Activated CD4-positive, CD25-positive, alpha-beta regulatory T cell treated with anti-CD3 and anti-CD28 coated beads, Interleukin-2, amount 50 U/mL, for 72 hours (primary cell): Measurements from ENCODE around the gene C17orf50.

Experiments used
- DNase-seq: peaks from one replicate; pipeline ENCODE4 v3.0.0; 2021

Gene C17orf50

GRCh38 chr17:35791681-35792350, 31.1 kb downstream of the C17orf50 start:
- DNase-seq: no peak

GRCh38 chr17:35793257-35793656, 32.6 kb downstream of the C17orf50 start:
- peak; percentile 16 for DNase-seq

GRCh38 chr17:35795007-35795870, 34.6 kb downstream of the C17orf50 start, which contains the start of gene MMP28:
Gene MMP28 (minus strand): TSS chr17:35795641. CDS start chr17:35795377, 264 bp downstream.
- peak; percentile 52 for DNase-seq

GRCh38 chr17:35795871-35796265, 35.2 kb downstream of the C17orf50 start:
- DNase-seq: no peak

GRCh38 chr17:35796942-35797341, 36.3 kb downstream of the C17orf50 start:
- no peak for DNase-seq

GRCh38 chr17:35797370-35797769, 36.7 kb downstream of the C17orf50 start:
- peak; percentile 17 for DNase-seq

GRCh38 chr17:35797918-35798317, 37.2 kb downstream of the C17orf50 start:
- DNase-seq: no peak

- no peak for DNase-seq
Measured at GRCh38 chr17:35799942-35800341, 39.3 kb downstream of the C17orf50 start.

GRCh38 chr17:35801583-35802224, 41.0 kb downstream of the C17orf50 start:
- DNase-seq: no peak

GRCh38 chr17:35804658-35805192, 44.0 kb downstream of the C17orf50 start:
- DNase-seq: no peak

GRCh38 chr17:35807371-35808144, 46.9 kb downstream of the C17orf50 start:
- no peak for DNase-seq

GRCh38 chr17:35808240-35808961, 47.7 kb downstream of the C17orf50 start:
- no peak for DNase-seq

GRCh38 chr17:35808962-35809854, 48.5 kb downstream of the C17orf50 start, which contains the start of gene TAF15:
Gene TAF15 (plus strand): TSS chr17:35809484. CDS start chr17:35809570, 86 bp downstream.
- DNase-seq: peak; percentile 96

GRCh38 chr17:35809855-35810461, 49.3 kb downstream of the C17orf50 start:
- DNase-seq: no peak

GRCh38 chr17:35811759-35812158, 51.1 kb downstream of the C17orf50 start:
- no peak for DNase-seq

GRCh38 chr17:35812456-35812855, 51.8 kb downstream of the C17orf50 start:
- DNase-seq: no peak
